ENCODE measurements around the gene SLC13A1.
"Not testable (repeated sequence)": the region's sequence is repeated elsewhere in the genome, so short reads cannot be mapped to it uniquely, and the experiment has no call there.

SLC13A1 gene

GRCh38 chr7:123115331-123115730 is 84.4 kb downstream of the SLC13A1 start:
- DNase-seq (ENCODE audit: low spot score in 2 of 2) = no peak
- Mint-ChIP-seq H3K36me3 (no peaks in the 10 kb centered on the region), H3K4me3 (no peak overlapping the region), H3K27ac (no peak overlapping the region), H3K9me3 (peaks cover 17% of the 10 kb centered on the region), H3K4me1 (no peaks in the 10 kb centered on the region)
- ATAC-seq = no peak

DNA sequence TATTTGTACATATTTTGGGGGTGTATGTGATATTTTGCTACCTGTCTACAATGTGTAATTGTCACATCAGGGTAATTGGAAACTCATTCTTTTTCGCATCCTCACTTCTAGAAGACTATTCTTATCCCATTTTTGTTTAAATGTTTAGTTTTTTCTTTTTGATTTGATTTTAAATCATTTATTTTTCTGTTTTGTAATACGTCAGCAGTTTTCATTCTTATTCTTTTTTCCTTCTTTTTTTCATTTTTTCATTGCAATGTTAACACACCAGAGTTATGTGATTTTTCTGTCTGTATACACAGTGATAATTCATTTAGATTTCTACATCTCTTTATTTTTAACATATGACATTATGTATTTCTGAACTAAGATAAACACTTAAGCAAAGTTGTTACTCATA is 85.5 kb downstream of the SLC13A1 start:
- DNase-seq (ENCODE audit: low spot score in 2 of 2) (no peak), ATAC-seq (no peak)
- Mint-ChIP-seq H3K36me3 (no peaks in the 10 kb centered on the region), H3K4me3 (no peak overlapping the region), H3K4me1 (no peaks in the 10 kb centered on the region), H3K27ac (no peak overlapping the region), H3K9me3 (peaks cover 11% of the 10 kb centered on the region)

- Mint-ChIP-seq H3K4me3 (no peak overlapping the region), H3K36me3 (no peaks in the 10 kb centered on the region), H3K9me3 (peaks cover 14% of the 10 kb centered on the region), H3K27ac (no peak overlapping the region), H3K4me1 (no peaks in the 10 kb centered on the region)
- ATAC-seq (no peak), DNase-seq (ENCODE audit: low spot score in 2 of 2) (no peak)
Measured at GRCh38 chr7:123112833-123113232, 86.9 kb downstream of the SLC13A1 start.

- Mint-ChIP-seq H3K9me3 (peaks cover 17% of the 10 kb centered on the region), H3K36me3 (no peaks in the 10 kb centered on the region), H3K4me3 (no peak overlapping the region), H3K4me1 (no peaks in the 10 kb centered on the region), H3K27ac (no peak overlapping the region)
- DNase-seq (ENCODE audit: low spot score in 2 of 2) (no peak), ATAC-seq (no peak)
Measured at GRCh38 chr7:123099712-123100111, 100.1 kb downstream of the SLC13A1 start.

DNA sequence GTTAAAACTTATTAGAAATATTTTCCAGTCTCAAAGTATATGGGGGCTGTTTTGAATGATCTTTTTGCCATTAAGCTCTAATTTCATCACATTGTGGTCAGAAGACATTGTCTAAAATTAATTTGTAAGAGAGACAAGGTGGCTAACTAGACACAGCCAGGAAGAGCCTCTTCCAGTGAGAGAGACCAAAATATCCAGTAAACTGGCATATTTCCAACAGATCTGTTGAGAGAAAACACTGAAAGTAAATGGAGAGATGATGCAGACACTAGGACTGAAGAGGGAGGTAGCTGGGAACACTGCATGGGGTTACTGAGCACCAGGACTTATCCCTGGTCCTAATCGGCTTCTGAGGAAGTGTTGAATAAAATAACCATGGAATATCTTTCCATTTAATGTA is 102.8 kb downstream of the SLC13A1 start:
- Mint-ChIP-seq H3K36me3 (no peaks in the 10 kb centered on the region), H3K4me1 (no peaks in the 10 kb centered on the region), H3K9me3 (peaks cover 19% of the 10 kb centered on the region), H3K4me3 (no peak overlapping the region), H3K27ac (no peak overlapping the region)
- DNase-seq (ENCODE audit: low spot score in 2 of 2) (no peak), ATAC-seq (no peak)

DNA sequence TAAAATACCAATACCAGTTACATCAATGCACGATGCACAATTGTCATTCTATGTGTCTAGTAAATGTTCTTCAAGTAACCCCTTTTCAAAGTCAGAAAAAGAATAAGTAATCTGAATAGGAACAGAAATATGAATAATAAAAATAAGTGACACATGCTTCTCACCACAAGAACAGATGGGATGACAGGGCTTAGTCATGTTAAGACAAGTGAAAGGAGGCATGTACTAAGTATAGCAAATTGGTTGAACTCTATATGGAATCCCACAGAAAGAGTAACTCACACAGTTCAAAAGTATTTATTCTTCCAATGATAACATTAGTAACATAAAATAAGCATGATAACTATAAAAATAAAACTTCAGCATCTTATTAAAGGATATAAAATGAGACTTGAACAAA is 103.3 kb downstream of the SLC13A1 start:
- DNase-seq (ENCODE audit: low spot score in 2 of 2) = no peak
- no peak for ATAC-seq
- H3K27ac Mint-ChIP-seq = no peak overlapping the region
- H3K9me3 Mint-ChIP-seq = peaks cover 16% of the 10 kb centered on the region
- no peaks in the 10 kb centered on the region for H3K36me3 Mint-ChIP-seq
- no peak overlapping the region for H3K4me3 Mint-ChIP-seq
- no peaks in the 10 kb centered on the region for H3K4me1 Mint-ChIP-seq

GRCh38 chr7:123090456-123090855 is 109.3 kb downstream of the SLC13A1 start:
- Mint-ChIP-seq H3K9me3 (peaks cover 6% of the 10 kb centered on the region), H3K4me3 (no peak overlapping the region), H3K4me1 (no peaks in the 10 kb centered on the region), H3K27ac (no peak overlapping the region), H3K36me3 (no peaks in the 10 kb centered on the region)
- DNase-seq (ENCODE audit: low spot score in 2 of 2) (no peak), ATAC-seq (no peak)

DNA sequence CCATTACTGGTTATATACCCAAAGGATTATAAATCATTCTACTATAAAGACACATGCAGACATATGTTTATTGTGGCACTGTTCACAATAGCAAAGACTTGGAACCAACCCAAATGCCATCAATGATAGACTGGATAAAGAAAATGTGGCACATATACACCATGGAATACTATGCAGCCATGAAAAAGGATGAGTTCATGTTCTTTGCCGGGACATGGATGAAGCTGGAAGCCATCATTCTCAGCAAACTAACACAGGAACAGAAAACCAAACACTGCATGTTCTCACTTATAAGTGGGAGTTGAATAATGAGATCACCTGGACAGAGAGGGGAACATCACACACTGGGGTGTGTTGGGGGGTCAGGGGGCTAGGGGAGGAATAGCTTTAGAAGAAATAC is 112.9 kb downstream of the SLC13A1 start:
- DNase-seq (ENCODE audit: low spot score in 2 of 2); H3K4me3 Mint-ChIP-seq; H3K27ac Mint-ChIP-seq; H3K4me1 Mint-ChIP-seq; H3K9me3 Mint-ChIP-seq; ATAC-seq; H3K36me3 Mint-ChIP-seq: not testable (repeated sequence)

DNA sequence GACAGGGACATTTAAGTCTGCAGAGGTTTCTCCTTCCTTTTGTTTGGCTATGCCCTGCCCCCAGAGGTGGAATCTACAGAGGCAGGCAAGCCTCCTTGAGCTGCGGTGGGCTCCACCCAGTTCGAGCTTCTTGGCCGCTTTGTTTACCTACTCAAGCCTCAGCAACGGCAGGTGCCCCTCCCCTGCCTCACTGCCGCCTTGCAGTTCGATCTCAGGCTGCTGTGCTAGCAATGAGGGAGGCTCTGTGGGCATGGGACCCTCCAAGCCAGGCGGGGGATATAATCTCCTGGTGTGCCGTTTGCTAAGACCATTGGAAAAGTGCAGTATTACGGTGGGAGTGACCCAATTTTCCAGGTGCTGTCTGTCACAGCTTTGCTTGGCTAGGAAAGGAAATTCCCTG is 114.9 kb downstream of the SLC13A1 start:
- not testable (repeated sequence) for H3K36me3 Mint-ChIP-seq; ATAC-seq; H3K27ac Mint-ChIP-seq; DNase-seq (ENCODE audit: low spot score in 2 of 2); H3K4me3 Mint-ChIP-seq; H3K4me1 Mint-ChIP-seq; H3K9me3 Mint-ChIP-seq

- Mint-ChIP-seq H3K4me1 (no peaks in the 10 kb centered on the region), H3K27ac (no peak overlapping the region), H3K36me3 (no peaks in the 10 kb centered on the region), H3K9me3 (peaks cover 8% of the 10 kb centered on the region), H3K4me3 (no peak overlapping the region)
- DNase-seq (ENCODE audit: low spot score in 2 of 2) (no peak), ATAC-seq (no peak)
Measured at GRCh38 chr7:123079021-123079420, 120.7 kb downstream of the SLC13A1 start.

DNA sequence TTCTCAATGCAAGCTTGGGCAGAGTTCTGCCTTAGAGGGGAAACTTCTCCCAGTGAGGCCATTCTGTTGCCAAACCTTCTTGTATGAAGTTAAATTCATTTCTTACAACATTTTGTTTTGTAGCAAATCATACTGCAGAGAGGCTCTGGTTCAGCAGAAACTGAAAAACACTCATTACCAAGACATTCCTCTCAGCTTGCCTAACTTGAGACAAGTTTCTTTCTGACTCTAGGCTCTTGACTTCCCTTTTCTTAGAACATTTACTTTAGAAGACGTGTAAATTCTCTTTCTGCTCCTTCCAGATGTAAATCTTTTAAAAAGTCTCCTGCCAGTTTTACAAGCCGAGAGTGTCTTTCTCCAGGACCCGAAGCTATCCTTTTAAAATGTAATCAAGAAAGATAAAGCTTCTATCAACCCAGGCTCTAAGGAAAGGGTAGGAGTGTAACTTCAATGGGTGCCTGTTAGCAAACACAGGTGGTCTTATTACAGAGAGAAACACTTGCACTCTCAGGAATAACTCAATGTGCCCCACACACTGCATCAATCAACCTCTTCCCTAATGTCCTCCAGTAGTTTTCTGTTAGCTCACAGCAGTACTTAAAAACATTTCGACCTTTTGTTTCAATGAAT is 123.8 kb downstream of the SLC13A1 start:
- H3K4me3 Mint-ChIP-seq = no peak overlapping the region
- H3K36me3 Mint-ChIP-seq = no peaks in the 10 kb centered on the region
- DNase-seq (ENCODE audit: low spot score in 2 of 2) (no peak), ATAC-seq (no peak)
- peaks cover 3% of the 10 kb centered on the region for H3K9me3 Mint-ChIP-seq
- H3K4me1 Mint-ChIP-seq = no peaks in the 10 kb centered on the region
- H3K27ac Mint-ChIP-seq = no peak overlapping the region

DNA sequence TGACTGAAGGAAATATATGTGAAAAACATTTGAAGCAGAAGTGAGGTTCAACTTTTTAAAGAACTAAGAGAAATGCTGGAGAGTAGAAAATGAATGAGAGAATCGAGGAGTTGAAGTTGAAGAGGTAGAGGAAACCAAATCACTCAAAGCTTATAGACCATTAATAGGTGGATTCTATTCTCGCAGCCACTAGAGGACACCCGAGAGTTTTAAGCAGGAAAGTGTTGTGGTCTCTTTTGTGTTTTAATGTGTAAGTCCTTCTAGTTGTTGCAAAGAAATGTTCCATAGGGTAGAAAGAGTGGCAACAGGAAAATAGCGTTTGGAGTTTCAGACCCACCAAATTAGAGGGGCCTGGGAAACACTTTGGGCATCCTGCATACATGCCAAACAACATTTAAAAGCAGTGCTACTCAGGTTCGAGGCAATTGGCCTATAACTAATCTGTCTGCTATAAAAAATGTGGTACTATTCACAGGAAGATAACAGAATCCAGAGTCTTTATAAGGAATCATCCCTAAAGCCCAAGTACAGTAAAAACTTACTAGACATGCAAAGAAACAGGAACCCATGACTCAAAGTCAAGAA is 129.0 kb downstream of the SLC13A1 start:
- ATAC-seq (no peak), DNase-seq (ENCODE audit: low spot score in 2 of 2) (no peak)
- H3K9me3 Mint-ChIP-seq = peaks cover 12% of the 10 kb centered on the region
- no peaks in the 10 kb centered on the region for H3K4me1 Mint-ChIP-seq
- H3K36me3 Mint-ChIP-seq = no peaks in the 10 kb centered on the region
- no peak overlapping the region for H3K4me3 Mint-ChIP-seq
- H3K27ac Mint-ChIP-seq = no peak overlapping the region

- Mint-ChIP-seq H3K4me3 (no peak overlapping the region), H3K36me3 (no peaks in the 10 kb centered on the region), H3K27ac (no peak overlapping the region), H3K9me3 (peaks cover 15% of the 10 kb centered on the region), H3K4me1 (no peaks in the 10 kb centered on the region)
- ATAC-seq (peak; percentile 24), DNase-seq (ENCODE audit: low spot score in 2 of 2) (no peak)
Measured at GRCh38 chr7:123067814-123068213, 132.0 kb downstream of the SLC13A1 start.
